GM19452 (cell line): ENCODE results near the gene WDR81.
"Not testable (repeated sequence)": the region's sequence is repeated elsewhere in the genome, so short reads cannot be mapped to it uniquely, and the experiment has no call there.

Experiments
- ATAC-seq: cut with Tn5 transposase; IDR thresholded peaks from one replicate; pipeline ENCODE4 v1.9.1; 2021; ENCODE audit not compliant: unreplicated experiment

The WDR81 gene

DNA sequence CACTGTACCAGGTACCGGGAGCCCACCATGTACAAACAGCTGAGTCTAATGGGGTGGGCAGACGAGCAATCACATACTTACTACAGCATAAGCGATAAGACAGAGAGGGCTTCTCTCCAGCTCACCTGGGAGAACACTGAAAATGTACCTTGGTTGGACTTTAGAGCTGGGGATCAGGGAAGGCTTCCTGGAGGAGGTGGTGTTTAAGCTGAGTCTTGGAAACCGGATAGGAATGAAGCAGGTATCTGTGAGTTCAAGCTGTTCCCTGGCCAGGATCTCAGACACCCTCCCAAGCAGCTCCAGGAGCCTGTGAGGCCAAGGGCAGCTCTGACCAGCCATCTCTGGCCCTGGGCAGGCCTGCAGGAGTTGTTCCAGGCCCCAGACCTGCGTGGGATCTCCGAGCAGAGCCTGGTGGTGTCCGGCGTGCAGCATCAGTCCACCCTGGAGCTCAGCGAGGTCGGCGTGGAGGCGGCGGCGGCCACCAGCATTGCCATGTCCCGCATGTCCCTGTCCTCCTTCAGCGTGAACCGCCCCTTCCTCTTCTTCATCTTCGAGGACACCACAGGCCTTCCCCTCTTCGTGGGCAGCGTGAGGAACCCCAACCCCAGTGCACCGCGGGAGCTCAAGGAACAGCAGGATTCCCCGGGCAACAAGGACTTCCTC lies 29.4 kb downstream of the WDR81 start:
- no peak for ATAC-seq

- ATAC-seq, result no peak
These were observed 30.1 kb downstream of the WDR81 start for GRCh38 chr17:1754430-1755112.

- no peak for ATAC-seq
These were observed 30.8 kb downstream of the WDR81 start for GRCh38 chr17:1755252-1755826.

GRCh38 chr17:1755827-1756262 lies 31.3 kb downstream of the WDR81 start:
- no peak for ATAC-seq

DNA sequence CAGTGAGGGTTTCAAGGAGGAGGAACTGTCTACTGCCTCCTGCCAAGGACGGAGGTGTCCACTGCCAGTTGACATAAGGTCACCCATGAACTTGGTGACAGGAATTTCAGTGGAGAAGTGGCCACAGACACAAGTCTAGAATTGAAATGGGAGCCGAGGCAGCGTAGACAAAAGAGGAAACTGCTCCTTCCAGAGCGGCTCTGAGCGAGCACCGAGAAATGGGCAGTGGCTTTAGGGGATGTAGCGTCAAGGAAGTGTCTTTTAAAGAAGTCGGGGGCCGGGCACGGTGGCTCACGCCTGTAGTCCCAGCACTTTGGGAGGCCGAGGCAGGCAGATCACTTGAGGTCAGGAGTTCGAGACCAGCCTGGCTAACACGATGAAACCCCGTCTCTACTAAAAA lies 34.3 kb downstream of the WDR81 start:
- ATAC-seq, result no peak

DNA sequence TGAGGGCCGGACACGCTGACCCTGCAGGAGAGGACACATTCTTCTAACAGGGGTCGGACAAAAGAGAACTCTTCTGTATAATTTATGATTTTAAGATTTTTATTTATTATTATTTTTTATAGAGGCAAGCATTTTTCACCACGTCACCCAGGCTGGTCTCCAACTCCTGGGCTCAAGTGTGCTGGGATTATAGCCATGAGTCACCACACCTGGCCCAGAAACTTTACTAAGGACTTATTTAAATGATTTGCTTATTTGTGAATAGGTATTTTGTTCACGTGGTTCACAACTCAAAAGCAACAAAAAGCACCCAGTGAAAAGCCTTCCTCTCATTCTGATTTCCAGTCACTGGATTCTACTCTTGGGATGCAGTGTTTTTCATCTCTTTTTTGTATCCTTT lies 35.0 kb downstream of the WDR81 start:
- ATAC-seq, result no peak

DNA sequence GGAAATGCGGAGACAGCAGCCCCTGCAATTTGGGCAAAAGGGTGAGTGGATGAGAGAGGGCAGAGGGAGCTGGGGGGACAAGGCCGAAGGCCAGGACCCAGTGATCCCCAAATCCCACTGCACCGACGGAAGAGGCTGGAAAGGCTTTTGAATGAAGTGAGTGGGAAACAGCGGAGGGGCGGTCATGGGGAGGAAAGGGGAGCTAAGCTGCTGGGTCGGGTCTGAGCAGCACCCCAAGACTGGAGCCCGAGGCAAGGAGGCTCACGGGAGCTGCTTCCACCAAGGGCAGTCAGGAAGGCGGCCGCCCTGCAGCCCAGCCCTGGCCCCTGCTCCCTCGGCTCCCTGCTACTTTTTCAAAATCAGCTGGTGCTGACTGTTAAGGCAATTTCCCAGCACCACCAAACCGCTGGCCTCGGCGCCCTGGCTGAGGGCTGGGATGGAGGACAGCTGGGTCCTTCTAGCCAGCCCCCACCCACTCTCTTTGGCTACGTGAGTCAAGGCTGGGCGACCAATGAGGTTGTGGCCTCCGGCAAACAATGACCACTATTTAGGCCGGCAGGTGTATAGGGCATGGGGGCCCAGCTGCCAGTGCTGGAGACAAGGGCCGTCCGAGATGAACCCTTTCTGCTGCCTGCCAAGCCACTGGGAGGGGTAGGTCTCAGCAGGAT lies 37.9 kb downstream of the WDR81 start:
- no peak for ATAC-seq

DNA sequence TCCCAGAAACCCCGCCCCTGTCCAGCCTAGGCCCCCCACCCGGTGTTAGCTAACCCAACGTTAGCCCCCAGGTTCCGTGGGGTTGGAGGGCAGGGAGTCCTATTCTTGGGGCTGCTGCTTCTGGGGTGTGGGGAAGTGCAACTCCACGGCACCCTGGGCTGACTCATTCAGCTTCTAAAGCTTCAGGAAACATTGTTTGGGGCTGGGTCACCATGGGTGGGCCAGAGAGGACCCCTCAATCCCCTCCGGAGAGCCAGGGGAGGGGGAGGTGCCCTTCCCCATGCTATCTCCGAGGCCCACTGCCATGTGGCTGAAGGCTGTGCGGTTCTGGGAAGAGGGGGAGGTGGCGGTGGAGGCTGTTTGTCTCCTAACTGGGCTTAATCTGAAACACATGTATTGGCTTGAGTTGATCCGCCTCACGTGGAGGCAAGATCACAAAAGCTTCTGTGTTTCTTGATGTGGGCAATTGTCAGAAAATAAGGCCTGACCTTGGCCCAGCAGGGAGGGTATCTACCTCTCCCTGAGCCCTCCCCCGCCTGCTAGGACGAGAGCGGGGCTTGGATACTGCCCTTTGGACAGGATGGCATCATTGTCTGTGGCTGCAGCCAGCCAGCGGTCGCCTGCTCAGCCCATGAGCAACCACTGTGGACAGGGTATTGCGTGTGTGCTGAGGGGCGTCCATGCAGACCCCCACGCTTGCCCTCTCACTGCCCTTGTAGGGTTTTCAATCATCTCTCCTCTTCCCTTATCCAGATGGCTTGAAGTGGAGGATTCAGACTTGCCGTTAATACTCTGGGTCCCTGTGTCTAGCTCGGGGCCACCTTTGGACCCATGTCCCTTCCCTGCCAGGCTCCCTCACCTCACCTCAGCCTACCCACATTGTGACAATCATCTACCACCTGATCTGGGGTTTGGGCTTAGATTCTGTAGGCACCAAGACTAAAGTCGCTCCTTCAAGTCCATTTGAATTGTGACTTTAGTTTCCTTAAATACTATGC lies 38.7 kb downstream of the WDR81 start:
- ATAC-seq, result no peak

DNA sequence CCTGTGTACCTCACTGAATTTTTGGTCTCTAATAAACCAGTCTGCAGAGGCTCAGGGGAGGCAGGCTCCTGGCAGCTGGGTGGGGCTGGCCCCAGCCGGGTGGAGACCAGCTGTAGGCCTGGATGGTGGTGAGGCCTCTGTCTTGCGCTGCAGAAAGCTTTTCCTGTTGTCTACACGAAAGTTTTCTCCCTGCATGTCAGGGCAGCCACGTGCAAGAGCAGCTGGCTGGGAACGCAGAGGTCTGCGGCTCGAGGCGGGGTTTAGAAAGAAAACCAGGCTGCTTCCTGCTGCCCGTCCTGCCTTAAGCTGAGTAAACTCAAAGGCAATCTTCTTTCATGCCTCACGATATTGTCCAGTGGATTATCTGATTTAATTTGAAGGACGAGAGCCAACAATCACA lies 39.8 kb downstream of the WDR81 start:
- ATAC-seq, result no peak

DNA sequence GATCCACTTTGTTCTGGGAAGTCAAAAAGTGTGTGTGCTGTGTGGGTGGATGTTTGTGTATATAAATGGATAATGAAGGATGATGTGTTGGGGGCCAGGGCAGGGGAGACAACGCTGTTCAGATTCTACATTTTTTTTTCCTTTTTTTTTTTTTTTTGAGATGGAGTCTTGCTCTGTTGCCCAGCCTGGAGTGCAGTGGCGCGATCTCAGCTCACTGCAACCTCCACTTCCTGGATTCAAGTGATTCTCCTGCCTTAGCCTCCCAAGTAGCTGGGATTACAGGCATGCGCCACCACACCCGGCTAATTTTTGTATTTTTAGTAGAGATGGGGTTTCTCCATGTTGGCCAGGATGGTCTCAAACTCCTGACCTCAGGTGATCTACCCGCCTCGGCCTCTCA lies 40.2 kb downstream of the WDR81 start:
- ATAC-seq, result not testable (repeated sequence)

DNA sequence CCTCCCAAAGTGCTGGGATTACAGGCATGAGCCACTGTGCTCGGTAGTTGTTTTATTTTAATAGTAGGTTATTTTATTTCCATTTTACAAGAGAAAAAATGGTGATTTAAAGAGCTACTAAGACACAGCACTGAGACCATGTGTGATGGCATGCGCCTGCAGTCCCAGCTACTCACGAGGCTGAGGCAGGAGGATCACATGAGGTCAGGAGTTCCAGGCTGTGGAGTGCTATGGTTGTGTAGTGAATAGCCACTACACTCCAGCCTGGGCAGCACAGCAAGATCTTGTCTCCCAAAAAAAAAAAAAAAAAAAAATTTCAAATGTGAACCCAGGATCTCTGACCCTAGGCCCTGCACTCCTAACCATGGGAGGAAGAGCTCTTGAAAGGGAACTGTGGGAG lies 41.1 kb downstream of the WDR81 start:
- ATAC-seq, result no peak

DNA sequence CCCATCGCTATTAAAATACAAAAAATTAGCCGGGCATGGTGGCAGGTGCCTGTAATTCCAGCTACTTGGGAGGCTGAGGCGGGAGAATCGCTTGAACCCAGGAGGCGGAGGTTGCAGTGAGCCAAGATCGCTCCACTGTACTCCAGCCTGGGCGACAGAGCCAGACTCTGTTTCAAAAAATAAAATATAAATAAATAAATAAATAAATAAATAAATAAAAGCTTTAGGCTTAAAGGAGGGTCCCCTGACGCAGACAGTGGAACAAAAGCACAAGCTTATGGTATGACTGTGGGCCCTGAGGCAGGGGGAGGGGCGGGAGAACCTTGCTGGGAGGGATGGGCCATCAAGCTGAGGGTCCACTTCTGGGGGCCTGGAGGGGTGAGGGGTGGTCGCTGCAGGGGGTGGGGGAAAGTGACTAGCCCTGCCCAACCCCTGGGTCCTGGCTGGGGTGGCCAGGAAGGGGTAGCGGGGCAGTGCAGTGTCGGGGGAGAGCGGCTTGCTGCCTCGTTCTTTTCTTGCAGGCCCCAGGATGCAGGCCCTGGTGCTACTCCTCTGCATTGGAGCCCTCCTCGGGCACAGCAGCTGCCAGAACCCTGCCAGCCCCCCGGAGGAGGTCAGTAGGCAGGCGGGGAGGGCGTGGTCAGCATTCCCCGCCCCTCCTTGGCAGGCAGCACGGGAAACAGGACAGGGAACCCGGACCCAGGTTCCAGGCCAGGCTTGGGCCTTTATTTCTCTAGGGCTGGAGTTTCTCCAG lies 42.1 kb downstream of the WDR81 start:
- ATAC-seq, result no peak

GRCh38 chr17:1767358-1767757 lies 42.9 kb downstream of the WDR81 start:
- no peak for ATAC-seq

GRCh38 chr17:1769822-1770477 lies 45.4 kb downstream of the WDR81 start:
- no peak for ATAC-seq

GRCh38 chr17:1773000-1773695 lies 48.6 kb downstream of the WDR81 start:
- ATAC-seq, result not testable (repeated sequence)

DNA sequence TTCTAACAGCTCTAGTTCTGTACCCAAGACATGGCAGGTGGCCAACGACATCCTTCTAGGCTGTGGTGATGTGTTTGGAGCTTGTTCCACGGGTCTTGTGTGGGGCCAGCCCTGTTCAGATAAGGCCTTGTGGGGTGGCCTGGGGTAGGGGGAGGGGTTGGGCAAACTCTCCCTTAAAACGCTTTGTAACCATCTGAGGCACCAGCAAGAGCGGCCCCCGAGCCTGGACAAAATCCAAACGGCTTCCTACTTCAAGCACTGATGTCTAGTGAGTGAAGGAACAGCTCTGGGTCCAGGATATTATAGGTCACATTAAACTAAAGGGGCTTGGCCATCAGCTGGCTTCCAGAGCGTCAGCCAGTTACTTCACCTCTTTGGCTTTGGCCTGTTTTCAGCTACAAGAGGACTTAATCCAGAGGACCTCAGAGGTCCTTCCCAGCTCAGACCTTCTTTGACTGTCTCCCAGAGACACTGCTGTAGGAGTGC lies 49.2 kb downstream of the WDR81 start:
- no peak for ATAC-seq

- no peak for ATAC-seq
These were observed 50.1 kb downstream of the WDR81 start for GRCh38 chr17:1774390-1775176.

GRCh38 chr17:1776328-1776727 lies 51.8 kb downstream of the WDR81 start:
- ATAC-seq, result no peak
